ENCODE measurements around the gene CRADD.
"Not testable (repeated sequence)": the region's sequence is repeated elsewhere in the genome, so short reads cannot be mapped to it uniquely, and the experiment has no call there.

Gene CRADD

DNA sequence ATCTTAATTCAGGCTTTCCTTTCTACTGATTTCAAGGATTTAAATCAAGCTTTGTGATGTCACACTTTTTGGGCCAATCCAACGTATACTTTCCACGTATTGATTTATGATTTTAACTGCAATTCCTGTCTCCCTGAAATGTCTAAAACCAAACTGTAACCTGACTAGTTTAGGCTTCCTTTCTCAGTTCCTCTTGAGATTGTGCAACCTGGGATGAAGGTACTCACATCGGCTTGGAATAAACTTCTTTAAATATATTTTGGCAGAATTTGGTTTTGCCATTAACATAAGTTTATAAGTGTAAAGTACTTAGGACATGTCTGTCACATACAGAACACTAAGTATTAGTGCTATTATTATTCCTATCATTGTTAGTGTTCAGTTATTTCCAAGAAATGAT, 224.6 kb downstream of the CRADD start:
- DNase-seq (ENCODE audit: low read depth): no peak

DNA sequence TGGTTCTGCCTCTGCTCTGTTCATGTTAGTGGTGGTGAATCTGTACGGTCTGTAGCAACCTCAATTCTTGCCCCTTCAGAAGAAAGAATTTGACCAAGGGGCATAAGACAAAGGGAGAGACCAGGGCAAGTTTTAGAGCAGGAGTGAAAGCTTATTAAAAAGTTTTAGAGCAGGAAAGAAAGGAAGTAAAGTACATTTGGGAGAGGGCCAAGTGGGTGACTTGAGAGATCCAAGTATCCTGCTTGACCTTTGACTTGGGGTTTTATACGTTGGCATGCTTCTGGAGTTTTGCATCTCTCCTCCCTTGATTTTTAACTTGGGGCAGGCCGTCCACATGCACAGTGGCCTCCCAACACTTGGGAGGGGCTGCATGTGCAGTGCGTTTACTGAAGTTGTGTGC, 225.0 kb downstream of the CRADD start:
- no peak for DNase-seq (ENCODE audit: low read depth)

DNA sequence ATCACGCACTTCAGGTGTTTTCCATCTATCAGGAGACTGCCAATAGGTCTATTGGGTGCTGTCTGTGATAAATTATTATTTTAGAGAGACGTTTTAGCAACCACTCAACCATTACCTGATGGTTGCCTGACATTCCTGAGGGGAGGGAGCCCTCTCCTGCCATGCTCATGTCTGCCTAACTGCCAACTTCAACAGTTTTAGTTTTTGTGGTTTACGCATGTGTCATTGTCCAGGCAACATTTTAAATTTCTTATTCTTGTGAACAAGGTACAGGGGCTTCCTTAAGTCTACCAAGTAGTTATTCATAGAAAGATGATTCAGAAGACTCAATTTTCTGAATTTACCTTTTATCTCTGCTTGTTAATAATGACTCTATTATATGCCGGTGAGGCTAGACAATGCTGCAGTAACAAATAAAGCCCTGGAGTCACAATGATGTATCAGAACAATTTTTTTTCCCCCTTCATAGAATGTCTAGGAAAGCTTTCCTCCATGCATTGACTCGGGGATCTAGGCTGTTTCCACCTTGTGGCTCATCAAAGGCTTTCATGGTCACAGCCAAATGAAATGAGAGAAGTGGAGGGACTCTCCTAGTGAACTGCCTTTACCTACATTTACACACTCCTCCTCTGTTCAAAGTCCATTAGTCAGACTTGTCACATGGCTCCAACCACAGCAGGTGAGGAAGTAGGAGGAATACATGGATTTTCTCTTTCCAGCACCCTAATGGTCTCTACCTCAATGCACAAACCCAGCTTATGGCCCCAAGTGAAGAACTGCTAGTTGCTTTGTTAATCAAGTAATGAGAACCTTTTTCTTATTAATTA, 225.8 kb downstream of the CRADD start:
- no peak for DNase-seq (ENCODE audit: low read depth)

DNA sequence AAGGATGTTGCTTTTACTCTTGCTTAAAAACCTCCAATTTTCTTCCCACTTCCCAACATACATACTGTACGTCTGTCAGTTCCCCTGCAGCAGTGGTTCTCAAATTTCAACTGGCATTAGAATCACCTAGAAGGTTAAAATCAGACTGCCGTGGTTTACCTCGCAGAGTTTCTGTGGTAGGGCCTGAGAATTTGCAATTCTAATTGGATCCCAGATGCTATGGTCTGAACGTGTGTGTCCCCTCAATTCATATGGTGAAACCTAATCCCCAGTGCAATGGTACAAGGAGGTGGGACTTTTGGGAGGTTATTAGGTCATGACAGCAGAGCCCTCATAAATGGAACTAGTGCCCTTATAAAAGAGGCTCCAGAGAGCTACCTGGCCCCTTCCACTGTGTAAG, 226.9 kb downstream of the CRADD start:
- no peak for DNase-seq (ENCODE audit: low read depth)

DNA sequence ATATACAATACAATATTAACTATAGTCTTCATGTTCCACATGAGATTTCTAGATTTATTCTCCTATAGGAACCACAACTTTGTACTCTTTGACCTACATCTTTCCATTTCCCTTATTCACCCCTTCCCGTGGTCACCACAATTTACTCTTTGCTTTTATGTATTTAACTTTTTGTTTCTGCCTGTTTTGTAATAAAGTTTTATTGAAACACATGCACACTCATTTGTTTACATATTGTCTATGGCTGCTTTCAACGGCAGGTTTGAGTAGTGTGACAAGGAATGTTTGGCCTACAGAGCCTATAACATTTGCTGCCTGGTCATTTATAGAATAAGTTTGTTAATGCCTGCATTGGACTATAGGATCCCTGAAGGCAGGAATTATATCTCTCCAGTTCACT, 231.1 kb downstream of the CRADD start:
- no peak for DNase-seq (ENCODE audit: low read depth)

DNA sequence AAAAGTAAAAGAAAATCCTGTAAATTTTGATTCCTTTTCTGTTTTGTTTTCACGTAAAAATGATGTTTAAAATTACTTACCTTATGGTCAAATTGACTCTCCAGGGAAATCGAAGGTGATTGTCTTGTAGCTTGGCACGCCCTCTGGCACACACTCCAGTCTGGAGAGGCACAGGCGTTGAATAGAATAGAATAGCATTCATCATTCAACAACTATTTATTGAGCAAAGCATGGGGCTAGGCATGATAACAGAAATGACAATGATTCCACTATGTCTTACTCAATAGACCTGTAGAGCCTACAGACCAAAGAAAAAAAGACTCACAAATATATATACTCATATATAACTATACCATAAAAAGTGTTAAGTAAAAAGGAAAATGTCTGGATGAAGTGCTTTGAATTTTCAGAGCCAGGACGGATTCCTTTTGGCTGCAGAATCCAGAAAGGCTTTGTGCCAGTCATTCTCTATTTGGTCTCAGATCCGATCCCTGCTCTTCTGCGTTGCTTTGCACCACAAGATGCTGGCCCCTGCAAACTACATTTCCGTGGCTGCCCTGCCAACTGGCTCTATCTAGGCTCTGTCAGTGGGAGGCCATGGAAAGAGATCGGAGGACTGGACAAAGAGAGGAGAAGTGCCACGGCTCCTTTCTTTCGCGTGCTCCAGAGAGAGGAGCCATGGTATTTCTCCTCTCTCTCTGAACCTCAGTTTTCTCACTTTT, 231.8 kb downstream of the CRADD start:
- DNase-seq (ENCODE audit: low read depth): no peak

DNA sequence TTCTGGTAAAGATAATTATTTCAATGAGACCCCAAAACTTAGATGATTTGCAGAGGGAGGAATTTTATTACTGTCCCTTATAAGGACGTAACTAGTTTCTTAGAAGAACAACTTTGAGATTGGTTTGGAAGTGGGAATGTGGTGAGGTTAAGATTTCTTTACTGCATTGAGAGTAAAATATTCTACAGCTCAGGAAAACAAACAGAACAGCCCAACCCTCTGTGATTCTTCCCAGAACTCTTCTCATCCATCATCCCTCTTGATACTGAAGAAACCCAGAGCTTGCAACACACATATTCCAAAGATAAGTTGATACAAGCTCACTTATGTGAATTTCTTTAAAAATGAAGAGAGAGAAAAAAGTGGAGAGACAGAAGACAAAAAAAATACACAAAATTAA, 234.2 kb downstream of the CRADD start:
- no peak for DNase-seq (ENCODE audit: low read depth)

DNA sequence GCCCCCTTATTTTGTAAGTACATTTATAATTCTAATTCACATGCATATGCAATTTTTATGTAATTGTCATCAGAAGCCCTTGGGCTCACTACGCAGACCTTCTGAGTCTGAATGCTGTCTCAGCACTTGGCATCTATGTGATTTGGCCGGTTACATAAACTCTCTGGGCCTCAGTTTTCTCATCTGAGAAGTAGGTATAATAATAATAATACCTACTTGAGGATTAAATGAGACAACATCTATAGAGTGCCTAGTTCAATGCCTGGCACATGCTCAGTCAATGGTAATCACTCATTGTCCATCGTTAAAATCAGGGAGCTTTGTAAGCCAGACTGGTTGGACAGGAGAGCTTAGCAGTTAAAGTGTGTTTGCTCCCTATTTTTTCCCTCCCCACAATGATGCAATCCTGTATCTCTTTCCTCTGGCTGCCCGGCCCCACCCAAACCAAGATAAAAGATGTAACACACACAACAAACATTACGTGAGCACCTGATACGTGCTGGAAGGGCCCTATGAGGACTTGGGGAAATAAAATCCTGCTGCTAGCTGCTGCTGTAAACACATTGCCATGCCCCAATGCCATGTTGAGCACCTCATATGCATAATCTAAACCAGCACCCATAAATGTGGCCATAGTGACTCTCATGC, 235.0 kb downstream of the CRADD start:
- no peak for DNase-seq (ENCODE audit: low read depth)

DNA sequence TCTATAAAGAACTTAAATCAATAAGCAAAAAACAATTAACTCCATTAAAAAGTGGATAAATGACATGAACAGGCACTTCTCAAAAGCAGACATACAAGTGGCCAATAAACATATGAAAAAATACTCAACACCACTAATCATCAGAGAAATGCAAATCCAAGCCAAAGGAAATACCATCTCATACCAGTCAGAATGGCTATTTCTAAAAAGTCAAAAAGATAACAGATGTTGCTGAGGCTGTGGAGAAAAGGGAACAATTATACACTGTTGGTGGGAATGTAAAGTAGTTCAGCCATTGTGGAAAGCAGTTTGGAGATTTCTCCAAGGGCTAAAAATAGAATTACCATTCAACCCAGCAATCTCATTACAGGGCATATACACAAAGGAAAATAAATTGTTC, 236.7 kb downstream of the CRADD start:
- no peak for DNase-seq (ENCODE audit: low read depth)

DNA sequence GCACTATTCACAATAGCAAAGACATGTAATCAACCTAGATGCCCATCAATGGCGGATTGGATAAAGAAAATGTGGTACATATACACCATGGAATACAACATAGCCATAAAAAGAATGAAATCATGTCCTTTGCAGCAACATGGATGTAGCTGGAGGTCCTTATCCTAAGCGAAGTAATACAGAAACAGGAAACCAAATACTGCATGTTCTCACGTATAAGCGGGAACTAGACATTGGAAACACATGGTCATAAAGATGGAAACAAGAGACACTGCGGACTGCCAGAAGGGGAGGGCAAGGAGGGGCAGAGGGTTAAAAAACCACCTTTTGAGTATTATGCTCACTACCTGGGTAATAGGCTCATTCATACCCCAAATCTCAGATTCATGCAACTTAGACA, 237.1 kb downstream of the CRADD start:
- DNase-seq (ENCODE audit: low read depth): no peak

DNA sequence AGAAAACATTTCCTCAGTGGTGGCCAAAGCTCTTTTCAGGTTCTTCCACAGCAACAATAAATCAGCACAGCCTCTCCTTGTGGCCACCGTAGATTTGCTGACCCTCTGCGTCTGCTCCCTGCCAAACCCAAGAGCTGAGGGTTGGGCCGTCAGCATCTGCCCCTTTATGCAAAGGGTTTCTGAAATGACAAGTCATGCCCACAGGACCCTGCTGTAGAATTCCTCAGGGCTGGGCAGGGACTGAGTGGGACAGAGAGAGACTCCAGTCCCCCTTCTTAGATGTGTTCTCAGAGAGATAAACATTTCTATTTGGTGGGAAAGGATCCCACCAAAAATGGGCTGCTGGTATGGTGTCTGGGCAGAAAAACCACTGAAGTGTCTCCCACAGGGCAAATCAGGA, 238.2 kb downstream of the CRADD start:
- no peak for DNase-seq (ENCODE audit: low read depth)

DNA sequence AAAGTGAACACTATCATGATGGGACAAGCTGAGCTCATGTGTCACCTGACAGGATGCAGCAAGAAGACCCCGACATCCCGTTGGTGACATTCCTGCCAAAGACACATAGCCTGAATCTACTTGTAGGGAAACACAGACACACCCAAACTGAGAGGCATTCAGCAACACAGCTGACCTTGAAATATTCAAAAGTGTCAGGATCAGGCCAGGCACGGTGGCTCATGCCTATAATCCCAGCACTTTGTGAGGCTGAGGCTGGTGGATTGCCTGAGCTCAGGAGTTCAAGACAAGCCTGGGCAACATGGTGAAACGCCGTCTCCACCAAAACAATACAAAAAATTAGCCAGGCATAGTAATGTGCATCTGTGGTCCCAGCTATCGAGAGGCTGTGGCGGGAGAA, 239.2 kb downstream of the CRADD start:
- no peak for DNase-seq (ENCODE audit: low read depth)

DNA sequence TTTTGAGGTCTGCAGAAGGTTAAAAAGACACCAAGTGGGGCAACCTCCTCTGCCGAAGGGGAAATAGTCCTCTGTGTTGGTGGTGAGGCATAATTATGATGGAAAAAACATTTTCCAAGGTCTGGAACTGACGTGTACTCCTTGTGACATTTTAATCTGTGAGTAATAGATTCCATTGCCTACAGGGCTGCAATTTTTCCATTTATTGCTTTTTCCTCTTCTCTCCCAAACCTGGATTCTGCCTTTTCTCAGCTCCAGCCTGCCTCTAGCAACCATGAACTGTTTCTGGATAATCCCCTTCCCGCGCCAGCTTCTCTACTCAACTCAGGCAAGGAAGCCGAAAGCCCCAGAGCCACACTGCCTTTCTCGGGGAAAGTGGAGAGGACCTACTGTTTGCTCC, 241.1 kb downstream of the CRADD start:
- no peak for DNase-seq (ENCODE audit: low read depth)

DNA sequence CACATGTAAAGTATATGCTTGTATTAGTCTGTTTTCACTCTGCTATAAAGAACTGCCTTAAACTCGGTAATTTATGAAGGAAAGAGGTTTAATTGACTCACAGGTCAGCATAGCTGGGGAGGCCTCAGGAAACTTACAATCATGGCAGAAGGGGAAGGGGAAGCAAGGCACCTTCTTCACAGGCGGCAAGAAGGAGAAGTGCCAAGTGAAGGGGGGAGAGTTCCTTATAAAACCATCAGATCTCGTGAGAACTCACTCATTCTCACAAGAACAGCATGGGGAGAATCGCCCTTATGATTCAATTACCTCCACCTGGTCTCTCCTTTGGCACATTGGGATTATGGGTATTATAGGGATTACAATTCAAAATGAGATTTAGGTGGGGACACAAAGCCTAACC, 241.7 kb downstream of the CRADD start:
- no peak for DNase-seq (ENCODE audit: low read depth)

DNA sequence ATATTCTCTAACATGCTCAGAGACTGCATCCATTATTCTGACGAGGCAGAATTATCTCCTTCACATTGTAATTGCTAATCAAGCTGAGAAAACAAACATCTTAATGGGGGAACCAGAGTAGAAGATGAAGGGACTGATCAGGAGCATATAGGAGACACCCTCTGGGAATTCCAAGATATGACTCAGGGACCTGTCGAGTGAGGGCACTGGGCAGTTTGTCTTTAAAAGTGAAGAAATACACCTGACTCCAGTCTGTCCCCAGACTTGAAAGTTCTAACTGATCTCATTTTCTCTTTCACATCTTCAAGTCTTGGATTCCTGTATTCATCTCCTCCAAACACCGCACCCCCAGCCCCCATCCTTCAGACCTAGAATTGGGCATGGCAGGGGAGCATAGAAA, 244.3 kb downstream of the CRADD start:
- DNase-seq (ENCODE audit: low read depth): no peak

DNA sequence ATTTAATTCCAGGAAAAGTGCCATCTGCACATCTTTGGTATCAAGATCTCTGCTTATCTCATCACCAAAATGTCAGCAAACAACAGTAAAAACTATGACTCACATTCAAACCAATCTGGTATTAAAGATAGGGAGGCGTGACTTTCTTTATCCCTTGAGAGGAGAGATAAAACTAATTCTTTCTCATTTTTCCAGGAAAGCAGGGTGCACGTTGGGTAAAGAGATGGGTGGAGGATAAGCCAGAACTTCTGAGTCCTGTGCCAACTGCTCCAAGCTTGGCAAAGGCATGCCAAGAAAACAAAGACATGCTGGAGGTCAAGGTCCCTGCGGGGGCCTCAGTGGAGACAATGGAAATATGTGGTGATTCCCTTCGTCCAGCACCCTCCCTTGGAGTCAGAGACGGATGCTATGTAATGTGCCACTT, 245.4 kb downstream of the CRADD start:
- DNase-seq (ENCODE audit: low read depth): no peak

DNA sequence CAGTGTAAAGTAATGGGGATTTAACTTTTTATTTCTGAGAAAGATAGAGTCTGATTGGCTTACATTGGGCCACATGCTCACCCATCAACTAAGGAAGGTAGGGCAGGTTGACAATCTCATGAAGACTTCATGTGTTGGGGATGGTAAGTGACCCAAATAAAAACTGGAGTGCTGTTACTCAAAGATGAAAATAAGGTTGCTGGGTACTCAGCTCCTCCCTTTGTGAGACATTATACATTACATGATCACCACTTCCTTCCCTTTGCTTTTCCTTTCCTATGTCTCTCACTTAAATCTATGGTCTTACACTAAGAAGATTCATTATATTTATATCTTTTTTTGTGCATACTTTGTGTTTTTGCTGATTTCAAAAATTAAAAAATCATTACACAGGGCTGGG, 247.2 kb downstream of the CRADD start:
- DNase-seq (ENCODE audit: low read depth): no peak

DNA sequence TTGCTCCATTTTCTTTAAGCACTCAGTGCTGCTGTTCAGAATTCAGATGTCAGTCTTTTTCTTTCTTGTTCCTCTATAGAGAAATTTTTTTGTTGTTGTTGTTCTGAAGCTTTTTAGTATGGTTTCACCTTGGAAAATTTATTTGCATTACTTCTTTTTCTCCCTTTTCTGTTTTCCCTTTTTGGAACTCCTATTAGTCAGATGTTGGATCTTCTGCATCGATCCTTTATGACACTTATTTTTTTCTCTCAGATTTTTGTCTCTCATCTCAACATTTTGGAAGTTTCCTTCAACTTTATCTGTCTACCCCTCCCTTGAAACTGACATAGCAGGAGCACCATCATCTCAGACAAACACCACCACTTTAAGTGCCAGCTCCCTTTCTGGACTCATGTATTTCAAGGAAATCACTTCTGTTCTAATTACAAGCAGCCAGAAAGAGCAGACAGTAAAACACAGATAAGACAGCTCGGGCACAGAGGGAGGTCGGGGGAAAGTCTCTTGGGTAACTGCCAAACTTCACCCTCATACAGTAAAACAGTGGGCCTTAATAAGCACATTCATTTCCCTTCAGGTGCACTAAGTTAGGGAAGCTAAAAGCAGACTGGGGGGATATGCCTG, 248.5 kb downstream of the CRADD start:
- no peak for DNase-seq (ENCODE audit: low read depth)

DNA sequence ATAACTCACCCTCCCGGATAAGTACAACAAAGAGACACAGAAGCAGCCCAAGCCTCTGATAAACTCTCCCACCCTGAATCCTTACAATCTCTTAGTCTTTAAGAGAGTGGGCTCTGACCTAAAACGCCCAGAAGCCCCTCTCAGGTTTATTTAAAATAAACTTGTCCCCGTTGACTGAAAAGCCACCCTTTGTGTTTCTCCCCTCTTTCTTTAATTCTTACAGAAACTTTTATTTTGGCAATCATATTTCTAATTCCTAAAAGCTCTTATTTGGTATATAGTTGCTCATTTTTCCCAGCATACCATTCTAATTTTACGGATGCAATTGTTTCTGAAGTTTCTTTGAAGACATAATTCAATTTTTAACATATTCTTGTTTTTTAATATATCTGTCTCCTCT, 249.1 kb downstream of the CRADD start:
- DNase-seq (ENCODE audit: low read depth): no peak

DNA sequence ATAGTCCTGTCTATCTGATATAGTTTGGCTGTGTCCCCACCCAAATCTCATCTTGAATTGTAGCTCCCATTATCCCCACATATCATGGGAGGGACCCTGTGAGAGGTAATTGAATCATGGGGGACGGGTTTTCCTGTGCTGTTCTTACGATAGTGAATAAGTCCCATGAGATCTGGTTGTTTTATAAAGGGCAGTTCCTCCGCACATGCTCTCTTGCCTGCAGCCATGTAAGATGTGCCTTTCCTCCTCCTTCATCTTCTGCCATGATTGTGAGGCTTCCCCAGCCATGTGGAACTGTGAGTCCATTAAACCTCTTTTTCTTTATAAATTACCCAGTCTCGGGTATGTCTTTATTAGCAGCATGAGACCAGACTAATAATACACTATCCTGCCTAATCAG, 251.9 kb downstream of the CRADD start:
- not testable (repeated sequence) for DNase-seq (ENCODE audit: low read depth)

DNA sequence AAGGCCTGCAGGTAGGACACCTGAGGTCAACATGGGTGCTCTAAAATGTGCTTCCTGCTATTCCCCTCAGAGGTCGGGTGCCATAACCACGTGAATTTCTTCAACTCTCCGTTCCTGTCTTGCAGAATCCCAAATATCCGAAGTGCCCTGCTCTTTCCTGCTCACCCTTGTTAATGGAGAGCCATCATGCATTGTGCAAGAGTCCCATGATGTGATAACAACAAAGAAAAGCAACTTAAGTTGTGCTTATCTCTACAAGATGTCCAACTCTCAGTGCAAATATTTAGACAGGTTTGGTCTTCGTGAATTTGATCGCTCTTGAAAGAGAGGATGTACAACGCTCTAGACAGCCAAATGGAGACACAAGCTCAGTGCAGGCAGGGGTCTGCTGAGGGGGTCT, 260.6 kb downstream of the CRADD start:
- DNase-seq (ENCODE audit: low read depth): no peak

DNA sequence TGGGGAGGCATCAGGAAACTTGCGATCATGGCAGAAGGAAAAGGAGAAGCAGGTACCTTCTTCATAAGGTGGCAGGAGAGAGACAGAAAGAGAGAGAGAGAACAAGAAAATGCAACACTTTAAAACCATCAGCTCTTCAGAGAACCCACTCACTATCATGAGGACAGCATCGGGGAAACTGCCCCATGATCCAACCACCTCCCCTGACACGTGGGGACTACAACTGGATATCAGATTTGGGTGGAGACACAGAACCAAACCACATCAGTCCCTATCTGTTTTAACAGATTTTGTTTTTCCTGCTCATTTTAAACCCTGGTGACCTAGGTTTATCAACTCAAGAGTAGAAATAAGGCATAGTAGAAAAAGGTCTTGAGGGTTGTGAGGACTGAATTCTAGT, 261.1 kb downstream of the CRADD start:
- DNase-seq (ENCODE audit: low read depth): no peak

DNA sequence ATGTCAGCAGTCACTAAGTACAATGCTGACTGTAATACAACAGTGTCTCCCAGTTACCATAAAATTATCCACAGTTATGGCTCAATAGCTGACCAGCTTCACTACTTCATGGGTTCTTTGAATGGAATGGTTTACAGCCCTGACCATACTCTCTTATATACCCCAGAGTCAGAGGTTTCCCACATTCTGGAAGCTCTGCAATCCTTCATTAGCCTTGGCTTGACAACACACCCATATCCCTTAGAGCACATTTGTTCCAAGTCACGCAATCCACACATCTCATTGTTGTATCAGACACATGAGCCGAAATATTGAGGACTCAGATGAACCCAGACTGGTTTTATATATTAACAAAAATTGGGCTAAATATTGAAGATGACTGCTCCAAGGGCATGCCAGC, 261.8 kb downstream of the CRADD start:
- no peak for DNase-seq (ENCODE audit: low read depth)

All from T follicular helper cell (primary cell).